Right cardiac atrium (tissue), 5 donors: ENCODE data around the gene AURKAIP1. TPM values are rescaled to one million over a fixed set of nuclear protein-coding genes. Genes with fewer than 3 reads are reported as not detected.

ENCODE experiments used
- ATAC-seq, 2 donors: fragments of 200-7000 bp; cut with Tn5 transposase; one replicate each; pipeline versions ENCODE4 v1.8.0 to v1.9.1; 2020; ENCODE audit warnings: moderate library complexity in 2 of 2, mild to moderate bottlenecking in 1 of 2
- DNase-seq, 3 donors: peaks; one replicate each; pipeline ENCODE4 v3.0.0-alpha.2; 2020
- H3K27ac ChIP-seq: one replicate; pipeline ENCODE4 v1.5.1; 2013; ENCODE audit warnings: mild to moderate bottlenecking, low read length, control low read depth, moderate library complexity
- H3K27me3 ChIP-seq: one replicate; pipeline ENCODE4 v1.6.1; 2013; ENCODE audit not compliant: control insufficient read depth, insufficient read depth
- H3K4me1 ChIP-seq: one replicate; pipeline ENCODE4 v1.6.1; 2013; ENCODE audit warnings: low read length; ENCODE audit not compliant: control insufficient read depth, insufficient read depth
- H3K4me3 ChIP-seq: one replicate; pipeline ENCODE4 v1.5.1; 2013; ENCODE audit warnings: low read length, control low read depth
- H3K9me3 ChIP-seq: one replicate; pipeline ENCODE4 v1.6.1; 2013; ENCODE audit warnings: low read length; ENCODE audit not compliant: control insufficient read depth
- WGBS: extraction: QIAGEN DNeasy Blood & Tissue Kit; methylation state at CpG from one replicate; pipeline ENCODE4 v1.1.7; 2013; 5-methylcytosine and 5-hydroxymethylcytosine counted together
- intact Hi-C, 4 donors: fragments of 100-400 bp; cut with DNase I; formaldehyde crosslinking; loops; one replicate each; pipeline versions ENCODE4 v1.11.0 to v1.14.0; 2022 to 2023
- long read RNA-seq, 4 donors: library from polyadenylated mRNA; unstranded; transcript quantifications; one replicate each; pipeline ENCODE4 v2.0.0, GENCODE V29; 2020 to 2021
- polyA plus RNA-seq: library from polyadenylated mRNA; stranded (reverse); fragments of 200-250 nt; gene quantifications from one replicate; pipeline ENCODE4 v1.2.3, GENCODE V29; 2013
- total RNA-seq, 4 donors: library from RNA; stranded (reverse); fragmentation: NEBNext Ultra II Directional; extraction: Animal tissue kit (Norgen Biotek cat#: 25700); gene quantifications; one replicate each; pipeline ENCODE4 v1.2.1, GENCODE V29; 2021
- donor health status: healthy with polysubstance abuse.
- donor health status: DM: no; HTN: yes; CAD: no.
- donor health status: DM: no; HTN: no; CAD: no.
- donor health status: DM: no; HTN: yes; CAD: no; lungs with severe emphysema.
- donor health status: DM: yes; HTN: yes; CAD: no.

The AURKAIP1 gene
- total RNA-seq, result 100 to 1,000 TPM; 175 to 210 (median 188) TPM
- polyA plus RNA-seq, result 331 TPM
- long read RNA-seq, donor 1, transcript AURKAIP1-202 (4 exons, 1,047 nt), result major isoform, 109 of 245 reads
- long read RNA-seq, donor 1, transcript AURKAIP1-204 (4 exons, 875 nt), result minor isoform, 76 of 245 reads
- long read RNA-seq, donor 1, transcript AURKAIP1-203 (3 exons, 1,072 nt), result minor isoform, 14 of 245 reads
- long read RNA-seq, donor 1, partial matches to known transcripts, result 37 of 245 reads
- long read RNA-seq, donor 1, other reads (novel, unspliced or antisense), result 5 of 245 reads
- long read RNA-seq, donor 2, transcript AURKAIP1-201 (4 exons, 798 nt), result minor isoform, 5 of 175 reads
- long read RNA-seq, donor 2, transcript AURKAIP1-202 (4 exons, 1,047 nt), result major isoform, 85 of 175 reads
- long read RNA-seq, donor 2, transcript AURKAIP1-204 (4 exons, 875 nt), result minor isoform, 37 of 175 reads
- long read RNA-seq, donor 2, transcript AURKAIP1-203 (3 exons, 1,072 nt), result minor isoform, 7 of 175 reads
- long read RNA-seq, donor 2, partial matches to known transcripts, result 37 of 175 reads
- long read RNA-seq, donor 2, other reads (novel, unspliced or antisense), result 4 of 175 reads
- long read RNA-seq, donor 3, transcript AURKAIP1-202 (4 exons, 1,047 nt), result major isoform, 68 of 84 reads
- long read RNA-seq, donor 3, partial matches to known transcripts, result 3 of 84 reads
- long read RNA-seq, donor 3, other reads (novel, unspliced or antisense), result 4 of 84 reads
- long read RNA-seq, donor 4, transcript AURKAIP1-202 (4 exons, 1,047 nt), result major isoform, 57 of 102 reads
- long read RNA-seq, donor 4, transcript AURKAIP1-203 (3 exons, 1,072 nt), result minor isoform, 7 of 102 reads
- long read RNA-seq, donor 4, transcript AURKAIP1-204 (4 exons, 875 nt), result minor isoform, 19 of 102 reads
- long read RNA-seq, donor 4, partial matches to known transcripts, result 14 of 102 reads
- long read RNA-seq, donor 4, other reads (novel, unspliced or antisense), result 3 of 102 reads

GRCh38 chr1:1374929-1375662, at the start of gene AURKAIP1:
TSS of gene AURKAIP1 (minus strand) at chr1:1375207. CDS start at chr1:1374756, 451 bp downstream.
- H3K27ac ChIP-seq, result peak within 1 kb of the TSS; percentile 84
- intact Hi-C loops, result no loop called here
- no peaks in the 10 kb centered on the region for H3K9me3 ChIP-seq
- H3K27me3 ChIP-seq, result no peaks in the 10 kb centered on the region
- peaks cover 2% of the 10 kb centered on the region for H3K4me1 ChIP-seq
- peak within 1 kb of the TSS; percentile 77 for H3K4me3 ChIP-seq
- peak; percentile 95 to 97 for ATAC-seq
- DNase-seq, result peak; percentile 99
- under 1% methylated on average over 85 of the region's 85 CpGs for WGBS

- H3K9me3 ChIP-seq, result no peaks in the 10 kb centered on the region
- H3K27me3 ChIP-seq, result no peaks in the 10 kb centered on the region
- no peaks in the 10 kb centered on the region for H3K4me1 ChIP-seq
- no peak for ATAC-seq
- intact Hi-C loops, result no loop called here
- no peak overlapping the region for H3K4me3 ChIP-seq
- DNase-seq, result peak in 2 of 3 donors; percentile 18 to 33
- no peak overlapping the region for H3K27ac ChIP-seq
- WGBS, result 87% methylated on average over 15 of the region's 15 CpGs
These were observed 49.7 kb upstream of the AURKAIP1 start for GRCh38 chr1:1424707-1425106.

GRCh38 chr1:1423245-1423597, 48.2 kb upstream of the AURKAIP1 start:
- no peak overlapping the region for H3K4me3 ChIP-seq
- no peaks in the 10 kb centered on the region for H3K4me1 ChIP-seq
- no peaks in the 10 kb centered on the region for H3K9me3 ChIP-seq
- ATAC-seq (no peak), DNase-seq (no peak)
- no peaks in the 10 kb centered on the region for H3K27me3 ChIP-seq
- intact Hi-C loops, result no loop called here
- no peak overlapping the region for H3K27ac ChIP-seq
- WGBS, result 74% methylated on average over 7 of the region's 7 CpGs

GRCh38 chr1:1422465-1423244, 47.6 kb upstream of the AURKAIP1 start:
- Histone ChIP-seq H3K27me3 (no peaks in the 10 kb centered on the region), H3K9me3 (no peaks in the 10 kb centered on the region), H3K4me3 (no peak overlapping the region), H3K4me1 (no peaks in the 10 kb centered on the region), H3K27ac (peak overlapping the region; percentile 7)
- DNase-seq, result peak in 2 of 3 donors; percentile 30 to 50
- intact Hi-C loops, result no loop called here
- ATAC-seq, result no peak
- 48% methylated on average over 29 of the region's 29 CpGs for WGBS

- no peak overlapping the region for H3K27ac ChIP-seq
- no peaks in the 10 kb centered on the region for H3K9me3 ChIP-seq
- H3K4me3 ChIP-seq, result no peak overlapping the region
- H3K4me1 ChIP-seq, result no peaks in the 10 kb centered on the region
- WGBS, result 77% methylated on average over 7 of the region's 7 CpGs
- ATAC-seq (no peak), DNase-seq (peak in 2 of 3 donors; percentile 35 to 50)
- H3K27me3 ChIP-seq, result no peaks in the 10 kb centered on the region
- intact Hi-C loops, result no loop called here
These were observed 47.0 kb upstream of the AURKAIP1 start for GRCh38 chr1:1421907-1422464.

- ATAC-seq (no peak), DNase-seq (peak in 2 of 3 donors; percentile 38 to 59)
- no peaks in the 10 kb centered on the region for H3K27me3 ChIP-seq
- H3K4me3 ChIP-seq, result peak within 1 kb of the TSS; percentile 53
- 78% methylated on average over 18 of the region's 18 CpGs for WGBS
- no peaks in the 10 kb centered on the region for H3K9me3 ChIP-seq
- no peaks in the 10 kb centered on the region for H3K4me1 ChIP-seq
- no peak within 1 kb of the TSS for H3K27ac ChIP-seq
- intact Hi-C loops, result no loop called here
These were observed 46.3 kb upstream of the AURKAIP1 start, which contains the start of gene ANKRD65 for GRCh38 chr1:1421147-1421906. TSS of gene ANKRD65 (minus strand) at chr1:1421276. CDS start at chr1:1421005, 271 bp downstream.

GRCh38 chr1:1420654-1421141, 45.7 kb upstream of the AURKAIP1 start:
- intact Hi-C loops, result no loop called here
- 65% methylated on average over 12 of the region's 12 CpGs for WGBS
- DNase-seq (peak in 2 of 3 donors; percentile 22 to 60), ATAC-seq (peak; percentile 13 to 22)
- Histone ChIP-seq H3K4me3 (peak overlapping the region; percentile 53), H3K9me3 (no peaks in the 10 kb centered on the region), H3K4me1 (no peaks in the 10 kb centered on the region), H3K27me3 (no peaks in the 10 kb centered on the region), H3K27ac (no peak overlapping the region)

GRCh38 chr1:1419813-1420653, 45.0 kb upstream of the AURKAIP1 start:
- peak overlapping the region; percentile 1 for H3K27ac ChIP-seq
- no peaks in the 10 kb centered on the region for H3K27me3 ChIP-seq
- WGBS, result 8% methylated on average over 112 of the region's 112 CpGs
- DNase-seq, result peak in 2 of 3 donors; percentile 76 to 79
- H3K4me3 ChIP-seq, result peak overlapping the region; percentile 53
- H3K9me3 ChIP-seq, result no peaks in the 10 kb centered on the region
- ATAC-seq, result peak; percentile 43 to 69
- no peaks in the 10 kb centered on the region for H3K4me1 ChIP-seq
- intact Hi-C loops, result no loop called here
